ENCODE results near the gene ADM. TPM values are rescaled to one million over a fixed set of nuclear protein-coding genes. Genes with fewer than 3 reads are reported as not detected.

Gene ADM
- polyA plus RNA-seq, 3 donors, result 9.5 to 224 (median 20.0) TPM

GRCh38 chr11:10302359-10302743 lies 2.5 kb upstream of the ADM start:
- peaks cover 0 to 16% (median 0%) of the 10 kb centered on the region in 7 donors for H3K9me3 Mint-ChIP-seq
- peaks cover 0 to 10% of the 10 kb centered on the region in 2 donors for H3K36me3 ChIP-seq (replicated peaks in 1 of 2; ENCODE audit: control insufficient read depth in 1 of 2, insufficient read depth in 2 of 2, low read length in 2 of 2)
- peaks cover 25% of the 10 kb centered on the region for H4K20me1 ChIP-seq (ENCODE audit: insufficient read depth, low read length)
- no peaks in the 10 kb centered on the region for H3K9me3 ChIP-seq (replicated peaks in 1 of 2; ENCODE audit: control insufficient read depth in 1 of 2, insufficient read depth in 1 of 2, low read length in 2 of 2)
- H3K27ac Mint-ChIP-seq, result peak overlapping the region; percentile 96 to 100 (median 99)
- peak overlapping the region; percentile 76 for H2AFZ ChIP-seq (ENCODE audit: insufficient read depth, low read depth, low read length, poor library complexity, severe bottlenecking)
- H3K36me3 Mint-ChIP-seq, result peaks cover 25 to 30% of the 10 kb centered on the region in 2 donors
- intact Hi-C loops (cut with micrococcal nuclease), result loop anchor here (1.0 to 10.0 kb wide), 3 partner anchors 8 to 838 kb away; partner anchors contain the start of genes SBF2 (in 1 of the 2) and ZNF143 (in 1 of the 2)
- peaks cover 41 to 45% of the 10 kb centered on the region in 2 donors for H3K4me1 ChIP-seq (ENCODE audit: control insufficient read depth in 1 of 2, insufficient read depth in 2 of 2, low read length in 2 of 2)
- peaks cover 32% of the 10 kb centered on the region for H3K79me2 ChIP-seq (ENCODE audit: insufficient read depth, low read length)
- no peak for DNase-seq
- peaks cover 50% of the 10 kb centered on the region for H3K4me1 Mint-ChIP-seq
- H3K4me3 ChIP-seq (replicated peaks in 1 of 3; ENCODE audit: low read depth in 2 of 3, low read length in 3 of 3), result peak overlapping the region; percentile 79 to 97 (median 89)
- TF ChIP-seq CTCF (IDR thresholded peaks at IDR 0.05), result no peak
- peak overlapping the region; percentile 96 to 99 for H3K4me3 Mint-ChIP-seq
- H3K4me2 ChIP-seq (replicated peaks; ENCODE audit: extremely low read depth, low read length, poor library complexity, severe bottlenecking), result peak overlapping the region; percentile 96
- peak overlapping the region; percentile 97 for H3K9ac ChIP-seq (ENCODE audit: insufficient read depth, low read length, poor library complexity, severe bottlenecking)
- H3K27me3 Mint-ChIP-seq (ENCODE audit: low read depth in 3 of 3), result peaks cover 12 to 18% (median 13%) of the 10 kb centered on the region in 3 donors
- WGBS (ENCODE audit: insufficient coverage), result 6% methylated on average over 6 of the region's 10 CpGs
- H3K27ac ChIP-seq (ENCODE audit: low read depth in 1 of 2, low read length in 2 of 2), result peak overlapping the region; percentile 91 to 100
- peaks cover 0 to 16% of the 10 kb centered on the region in 2 donors for H3K27me3 ChIP-seq (ENCODE audit: control insufficient read depth in 2 of 2, insufficient read depth in 2 of 2, low read length in 2 of 2)

- H3K27me3 Mint-ChIP-seq (ENCODE audit: low read depth in 3 of 3), result peaks cover 12 to 21% (median 13%) of the 10 kb centered on the region in 3 donors
- Histone ChIP-seq H3K36me3 (replicated peaks in 1 of 2; ENCODE audit: control insufficient read depth in 1 of 2, insufficient read depth in 2 of 2, low read length in 2 of 2) (peaks cover 0 to 7% of the 10 kb centered on the region in 2 donors), H3K27ac (ENCODE audit: low read depth in 1 of 2, low read length in 2 of 2) (peak overlapping the region; percentile 91 to 100), H3K27me3 (ENCODE audit: control insufficient read depth in 2 of 2, insufficient read depth in 2 of 2, low read length in 2 of 2) (peaks cover 0 to 16% of the 10 kb centered on the region in 2 donors), H3K79me2 (ENCODE audit: insufficient read depth, low read length) (peaks cover 32% of the 10 kb centered on the region), H3K9ac (ENCODE audit: insufficient read depth, low read length, poor library complexity, severe bottlenecking) (peak overlapping the region; percentile 97), H3K4me3 (replicated peaks in 1 of 3; ENCODE audit: low read depth in 2 of 3, low read length in 3 of 3) (peak overlapping the region; percentile 79 to 97 (median 89)), H3K4me2 (replicated peaks; ENCODE audit: extremely low read depth, low read length, poor library complexity, severe bottlenecking) (peak overlapping the region; percentile 96), H2AFZ (ENCODE audit: insufficient read depth, low read depth, low read length, poor library complexity, severe bottlenecking) (peak overlapping the region; percentile 76), H3K4me1 (ENCODE audit: control insufficient read depth in 1 of 2, insufficient read depth in 2 of 2, low read length in 2 of 2) (peaks cover 45 to 48% of the 10 kb centered on the region in 2 donors), H4K20me1 (ENCODE audit: insufficient read depth, low read length) (peaks cover 29% of the 10 kb centered on the region), H3K9me3 (replicated peaks in 1 of 2; ENCODE audit: control insufficient read depth in 1 of 2, insufficient read depth in 1 of 2, low read length in 2 of 2) (no peaks in the 10 kb centered on the region)
- no peak for TF ChIP-seq CTCF (IDR thresholded peaks at IDR 0.05)
- intact Hi-C loops (cut with micrococcal nuclease), result loop anchor here (1.0 to 10.0 kb wide), 3 partner anchors 9 to 838 kb away; partner anchors contain the start of genes SBF2 (in 1 of the 2) and ZNF143 (in 1 of the 2)
- peak; percentile 87 to 91 (median 89) for DNase-seq
- H3K9me3 Mint-ChIP-seq, result peaks cover 0 to 16% (median 0%) of the 10 kb centered on the region in 7 donors
- WGBS (ENCODE audit: insufficient coverage), result under 1% methylated on average over 53 of the region's 56 CpGs
- peak overlapping the region; percentile 96 to 99 for H3K4me3 Mint-ChIP-seq
- H3K36me3 Mint-ChIP-seq, result peaks cover 21 to 27% of the 10 kb centered on the region in 2 donors
- peaks cover 50% of the 10 kb centered on the region for H3K4me1 Mint-ChIP-seq
- peak overlapping the region; percentile 96 to 100 (median 99) for H3K27ac Mint-ChIP-seq
These were observed 1.9 kb upstream of the ADM start for GRCh38 chr11:10302744-10303557.

All from CD14-positive monocyte (primary cell).